ENCODE results near the gene CELSR1. TPM values are rescaled to one million over a fixed set of nuclear protein-coding genes. Genes with fewer than 3 reads are reported as not detected.

Gene CELSR1
- total RNA-seq, 2 donors from 2014 or later, result 0.14 to 0.45 TPM

DNA sequence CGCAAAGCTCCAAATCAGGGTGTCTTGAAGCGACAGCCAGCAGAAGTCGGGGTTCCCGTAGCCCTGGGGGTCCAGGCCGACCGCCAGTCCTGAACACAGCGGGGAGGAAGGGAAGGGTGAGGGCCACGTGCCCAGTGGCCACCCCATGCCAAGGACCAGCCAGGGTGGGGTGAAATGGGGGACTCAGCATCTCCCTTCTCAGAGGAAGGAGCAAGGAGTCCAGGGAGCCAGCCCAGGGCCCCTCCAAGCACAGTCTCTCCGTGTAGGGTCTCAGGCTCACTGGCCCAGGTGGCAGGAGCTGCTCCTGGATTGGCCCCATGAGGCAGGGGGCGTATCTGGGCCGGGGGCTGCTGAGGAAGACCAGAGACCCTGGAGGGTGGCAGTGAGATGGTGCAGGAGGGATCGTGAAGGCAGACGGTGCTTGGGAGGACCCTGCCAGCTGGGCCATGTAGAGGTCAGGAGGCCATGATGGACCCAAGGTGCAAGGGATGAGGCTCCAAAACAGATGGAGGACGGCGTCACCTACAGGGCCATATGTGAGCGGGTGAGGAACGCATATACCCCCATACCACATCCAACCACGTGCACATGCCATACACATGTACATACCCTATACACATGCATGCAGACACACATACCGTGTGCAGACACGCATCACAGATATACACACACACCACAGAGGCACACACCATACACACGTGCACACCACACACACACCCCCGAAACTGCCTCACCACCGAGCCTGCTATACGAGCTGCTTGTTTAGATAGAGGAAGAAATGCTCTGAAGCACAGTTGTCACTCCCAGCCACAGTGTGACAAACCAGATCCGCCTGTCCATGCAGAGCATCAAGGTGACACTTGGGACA is 167.5 kb downstream of the CELSR1 start:
- ATAC-seq (peak in 1 of 2 donors; percentile 7), DNase-seq (ENCODE audit: low spot score) (no peak)
- Mint-ChIP-seq H3K27ac (peak overlapping the region; percentile 33 to 39), H3K4me3 (no peak overlapping the region), H3K36me3 (no peaks in the 10 kb centered on the region), H3K4me1 (ENCODE audit: low read depth in 2 of 2) (peaks cover 44 to 60% of the 10 kb centered on the region in 2 donors), H3K9me3 (no peaks in the 10 kb centered on the region), H3K27me3 (no peaks in the 10 kb centered on the region)

DNA sequence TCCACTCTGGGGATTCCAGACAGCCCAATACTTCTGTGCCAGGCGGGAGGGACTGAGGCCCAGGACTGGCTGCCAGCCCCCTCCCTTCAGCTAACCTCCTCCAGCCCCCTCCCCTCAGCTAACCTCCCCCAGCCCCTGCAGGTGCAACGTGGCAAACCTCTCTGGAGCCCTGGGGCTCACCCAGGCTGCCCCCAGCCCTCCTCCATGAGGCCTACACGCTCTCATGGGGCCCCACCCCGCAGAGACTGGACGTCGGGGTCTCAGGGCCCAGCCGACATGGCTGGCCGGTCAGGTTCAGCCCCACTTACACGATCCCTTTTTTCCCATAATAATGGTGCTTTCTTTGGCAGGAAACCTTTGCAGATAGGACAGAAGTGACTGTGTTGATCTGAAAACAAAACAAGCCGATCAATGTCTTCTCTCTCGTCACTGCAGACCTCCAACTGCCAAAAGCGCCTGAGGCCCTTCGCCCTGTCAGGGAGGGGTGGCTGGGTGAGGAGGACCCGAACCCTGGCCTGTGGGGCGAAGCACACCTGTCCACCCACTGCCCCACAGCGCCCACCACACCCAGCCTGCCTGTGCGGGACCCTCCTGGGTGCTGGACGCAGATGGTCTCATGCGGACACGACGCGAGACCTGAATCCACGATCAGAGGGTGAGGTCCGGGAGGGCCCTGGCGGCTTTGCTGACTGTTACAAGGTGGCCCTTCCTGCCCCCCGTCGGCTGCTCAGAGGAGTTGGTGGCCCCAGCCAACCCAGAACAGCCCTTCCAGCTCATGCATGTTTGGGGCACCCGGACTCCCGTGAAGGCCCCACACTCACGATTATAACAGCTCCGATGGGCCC is 168.3 kb downstream of the CELSR1 start:
- Mint-ChIP-seq H3K4me1 (ENCODE audit: low read depth in 2 of 2) (peaks cover 38 to 55% of the 10 kb centered on the region in 2 donors), H3K36me3 (no peaks in the 10 kb centered on the region), H3K9me3 (no peaks in the 10 kb centered on the region), H3K4me3 (no peak overlapping the region), H3K27ac (no peak overlapping the region), H3K27me3 (no peaks in the 10 kb centered on the region)
- DNase-seq (ENCODE audit: low spot score) (no peak), ATAC-seq (no peak)

GRCh38 chr22:46368422-46368821 is 169.0 kb downstream of the CELSR1 start:
- ATAC-seq, result no peak
- Mint-ChIP-seq H3K4me3 (no peak overlapping the region), H3K36me3 (no peaks in the 10 kb centered on the region), H3K4me1 (ENCODE audit: low read depth in 2 of 2) (peaks cover 33 to 49% of the 10 kb centered on the region in 2 donors), H3K9me3 (no peaks in the 10 kb centered on the region), H3K27ac (no peak overlapping the region), H3K27me3 (no peaks in the 10 kb centered on the region)
- no peak for DNase-seq (ENCODE audit: low spot score)

GRCh38 chr22:46367707-46368191 is 169.7 kb downstream of the CELSR1 start:
- DNase-seq (ENCODE audit: low spot score) (no peak), ATAC-seq (peak; percentile 49 to 68)
- Mint-ChIP-seq H3K36me3 (no peaks in the 10 kb centered on the region), H3K4me3 (no peak overlapping the region), H3K27ac (no peak overlapping the region), H3K9me3 (no peaks in the 10 kb centered on the region), H3K4me1 (ENCODE audit: low read depth in 2 of 2) (peaks cover 29 to 45% of the 10 kb centered on the region in 2 donors), H3K27me3 (peaks cover 0 to 2% of the 10 kb centered on the region in 2 donors)

- Mint-ChIP-seq H3K9me3 (no peaks in the 10 kb centered on the region), H3K4me3 (no peak overlapping the region), H3K4me1 (ENCODE audit: low read depth in 2 of 2) (peaks cover 24 to 42% of the 10 kb centered on the region in 2 donors), H3K27ac (no peak overlapping the region), H3K27me3 (peaks cover 0 to 2% of the 10 kb centered on the region in 2 donors), H3K36me3 (no peaks in the 10 kb centered on the region)
- ATAC-seq (no peak), DNase-seq (ENCODE audit: low spot score) (no peak)
Measured at GRCh38 chr22:46366801-46367706, 170.4 kb downstream of the CELSR1 start.

- peaks cover 16 to 35% of the 10 kb centered on the region in 2 donors for H3K4me1 Mint-ChIP-seq (ENCODE audit: low read depth in 2 of 2)
- no peaks in the 10 kb centered on the region for H3K36me3 Mint-ChIP-seq
- peaks cover 0 to 2% of the 10 kb centered on the region in 2 donors for H3K27me3 Mint-ChIP-seq
- no peak overlapping the region for H3K27ac Mint-ChIP-seq
- DNase-seq (ENCODE audit: low spot score), result no peak
- ATAC-seq, result no peak
- no peaks in the 10 kb centered on the region for H3K9me3 Mint-ChIP-seq
- H3K4me3 Mint-ChIP-seq, result no peak overlapping the region
Measured at GRCh38 chr22:46366327-46366731, 171.1 kb downstream of the CELSR1 start.

GRCh38 chr22:46365166-46365624 is 172.2 kb downstream of the CELSR1 start:
- peaks cover 0 to 2% of the 10 kb centered on the region in 2 donors for H3K27me3 Mint-ChIP-seq
- peaks cover 5 to 23% of the 10 kb centered on the region in 2 donors for H3K4me1 Mint-ChIP-seq (ENCODE audit: low read depth in 2 of 2)
- DNase-seq (ENCODE audit: low spot score) (no peak), ATAC-seq (no peak)
- no peaks in the 10 kb centered on the region for H3K9me3 Mint-ChIP-seq
- H3K4me3 Mint-ChIP-seq, result no peak overlapping the region
- H3K27ac Mint-ChIP-seq, result no peak overlapping the region
- no peaks in the 10 kb centered on the region for H3K36me3 Mint-ChIP-seq

DNA sequence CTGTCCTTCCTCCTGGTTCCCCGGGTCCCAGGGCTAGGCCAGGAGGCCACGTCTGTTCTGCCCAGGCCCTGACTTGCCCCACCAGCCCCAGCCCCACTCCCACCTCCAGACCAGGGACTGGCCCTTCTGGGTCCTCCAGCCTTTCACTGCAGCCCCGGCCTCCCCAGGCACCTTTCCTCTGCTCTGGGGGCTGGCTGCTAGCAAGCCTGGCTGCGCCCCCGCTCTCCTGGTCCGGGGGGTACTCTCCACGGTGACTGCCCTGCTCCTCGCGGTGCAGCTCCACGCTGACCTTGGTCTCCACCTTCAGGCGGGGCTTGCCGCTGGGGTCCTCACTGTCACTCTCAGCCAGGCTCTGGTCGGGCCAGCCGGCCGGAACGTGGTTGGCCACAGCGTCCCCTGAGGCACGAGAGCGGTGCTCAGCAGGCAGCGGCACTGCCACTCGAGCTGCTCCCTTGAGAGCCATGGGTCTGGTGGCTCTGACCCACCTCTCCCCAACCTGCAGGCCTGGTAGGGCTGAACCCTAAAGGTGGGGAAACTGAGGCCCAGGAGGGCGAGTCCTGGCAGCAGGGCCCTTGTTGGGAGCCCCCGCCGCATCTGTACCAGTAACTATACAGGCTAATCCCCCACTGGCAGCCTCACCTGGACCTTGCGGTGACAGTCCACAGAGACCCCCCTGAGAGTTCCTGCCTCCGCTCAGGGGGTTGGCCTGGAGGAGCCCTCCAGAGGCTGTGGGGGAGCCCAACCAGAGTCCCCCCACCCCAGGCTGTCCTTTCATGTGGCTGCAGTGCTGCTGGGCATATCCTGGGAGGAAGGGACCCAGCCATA is 172.9 kb downstream of the CELSR1 start:
- H3K36me3 Mint-ChIP-seq, result no peaks in the 10 kb centered on the region
- no peak overlapping the region for H3K27ac Mint-ChIP-seq
- no peaks in the 10 kb centered on the region for H3K9me3 Mint-ChIP-seq
- peaks cover 0 to 17% of the 10 kb centered on the region in 2 donors for H3K4me1 Mint-ChIP-seq (ENCODE audit: low read depth in 2 of 2)
- H3K27me3 Mint-ChIP-seq, result peaks cover 0 to 2% of the 10 kb centered on the region in 2 donors
- DNase-seq (ENCODE audit: low spot score), result no peak
- H3K4me3 Mint-ChIP-seq, result no peak overlapping the region
- ATAC-seq, result no peak

- Mint-ChIP-seq H3K9me3 (no peaks in the 10 kb centered on the region), H3K36me3 (no peaks in the 10 kb centered on the region), H3K27ac (no peak overlapping the region), H3K4me3 (no peak overlapping the region), H3K4me1 (ENCODE audit: low read depth in 2 of 2) (peaks cover 0 to 12% of the 10 kb centered on the region in 2 donors), H3K27me3 (peaks cover 0 to 2% of the 10 kb centered on the region in 2 donors)
- ATAC-seq (no peak), DNase-seq (ENCODE audit: low spot score) (no peak)
Measured at GRCh38 chr22:46363611-46364321, 173.7 kb downstream of the CELSR1 start.

- DNase-seq (ENCODE audit: low spot score) (no peak), ATAC-seq (no peak)
- Mint-ChIP-seq H3K4me3 (no peak overlapping the region), H3K27ac (no peak overlapping the region), H3K9me3 (no peaks in the 10 kb centered on the region), H3K4me1 (ENCODE audit: low read depth in 2 of 2) (peaks cover 0 to 8% of the 10 kb centered on the region in 2 donors), H3K27me3 (peaks cover 0 to 2% of the 10 kb centered on the region in 2 donors), H3K36me3 (no peaks in the 10 kb centered on the region)
Measured at GRCh38 chr22:46362934-46363515, 174.4 kb downstream of the CELSR1 start.

DNA sequence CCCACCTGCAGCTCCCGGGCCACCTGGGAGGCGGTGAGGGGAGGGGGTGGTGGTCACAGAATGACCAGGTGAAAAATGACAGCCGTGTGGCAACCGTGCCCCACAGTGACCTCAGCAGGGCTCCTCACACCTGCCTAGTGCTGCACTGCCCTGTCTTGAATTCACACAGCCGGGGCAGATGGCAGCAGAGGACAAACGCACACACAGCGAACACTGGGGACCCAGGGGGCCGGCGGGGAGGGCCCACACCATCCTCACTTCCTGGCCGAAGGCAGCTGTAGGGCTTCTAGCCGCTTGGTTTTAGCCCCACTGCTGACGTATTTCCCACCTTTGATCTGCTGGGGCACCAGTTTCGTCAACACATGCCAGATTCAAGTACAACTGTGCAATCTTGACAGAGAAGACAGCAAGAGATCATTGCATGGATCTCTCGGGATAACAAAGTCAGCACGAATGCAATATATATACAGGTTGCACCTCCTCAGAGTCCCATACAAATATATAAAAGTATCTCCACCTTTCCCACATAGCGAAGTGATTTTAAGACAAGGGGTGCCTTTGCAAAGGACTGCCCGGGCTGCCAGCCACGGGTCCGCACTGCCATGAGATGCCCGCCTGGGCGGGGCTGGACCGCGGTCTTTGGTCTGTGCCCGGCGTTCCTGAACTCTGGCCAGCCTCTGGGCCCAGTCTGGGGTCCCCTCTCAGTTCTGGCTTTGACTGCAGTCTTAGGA is 175.1 kb downstream of the CELSR1 start:
- H3K27ac Mint-ChIP-seq, result no peak overlapping the region
- H3K36me3 Mint-ChIP-seq, result no peaks in the 10 kb centered on the region
- ATAC-seq (no peak), DNase-seq (ENCODE audit: low spot score) (no peak)
- H3K4me3 Mint-ChIP-seq, result no peak overlapping the region
- peaks cover 0 to 4% of the 10 kb centered on the region in 2 donors for H3K4me1 Mint-ChIP-seq (ENCODE audit: low read depth in 2 of 2)
- H3K9me3 Mint-ChIP-seq, result no peaks in the 10 kb centered on the region
- peaks cover 0 to 2% of the 10 kb centered on the region in 2 donors for H3K27me3 Mint-ChIP-seq
